CD4-positive, alpha-beta T cell (primary cell): ENCODE data around the gene NOS3. TPM values are rescaled to one million over a fixed set of nuclear protein-coding genes. Genes with fewer than 3 reads are reported as not detected.
A peak's percentile ranks its signal among the peaks of the same experiment; 100 is the strongest.

Experiments used
- ATAC-seq: fragments of 200-7000 bp; cut with Tn5 transposase; one replicate; pipeline ENCODE4 v1.10.0; 2022; ENCODE audit warnings: mild to moderate bottlenecking; ENCODE audit not compliant: poor library complexity
- CTCF ChIA-PET: fragments of 350-600 bp; sonication (Branson Sonifier 250); formaldehyde crosslinking; loops from one replicate; lab custom pipeline; 2021; ENCODE audit warnings: antibody characterized with exemption, inconsistent platforms; lab: Charles Lee
- POLR2A ChIA-PET: fragments of 350-600 bp; sonication (Branson Sonifier 250); formaldehyde crosslinking; loops from one replicate; lab custom pipeline; 2021; ENCODE audit warnings: antibody characterized with exemption, inconsistent platforms; lab: Charles Lee
- DNase-seq, 14 experiments: peaks; one replicate each; pipeline ENCODE4 v3.0.0-alpha.2; 2013 to 2020; ENCODE audit warnings: mixed read lengths in 2 of 14
- H3K27ac ChIP-seq, 2 donors: one replicate each; pipeline versions ENCODE4 v1.5.1 to v1.7.0; 2013; ENCODE audit warnings: low read length in 2 of 2, low read depth in 1 of 2, mild to moderate bottlenecking in 1 of 2
- H3K27me3 ChIP-seq, 2 experiments: 1 replicate in 1 of 2; 2 replicates in 1 of 2; pipeline versions ENCODE4 v1.6.1 to v1.7.0; 2013; ENCODE audit warnings: low read length in 2 of 2, control low read depth in 1 of 2, mild to moderate bottlenecking in 1 of 2, moderate library complexity in 1 of 2; ENCODE audit not compliant: insufficient read depth in 2 of 2, control insufficient read depth in 1 of 2
- H3K36me3 ChIP-seq: one replicate; pipeline ENCODE4 v1.6.1; 2013; ENCODE audit warnings: low read length, control low read depth; ENCODE audit not compliant: insufficient read depth
- H3K4me1 ChIP-seq: one replicate; pipeline ENCODE4 v1.6.1; 2013; ENCODE audit warnings: low read length, control low read depth; ENCODE audit not compliant: insufficient read depth
- H3K4me3 ChIP-seq: one replicate; pipeline ENCODE4 v1.5.1; 2013; ENCODE audit warnings: mild to moderate bottlenecking, low read length, moderate library complexity
- H3K9me3 ChIP-seq, 2 experiments: 1 replicate in 1 of 2; 2 replicates in 1 of 2; pipeline versions ENCODE4 v1.6.1 to v1.7.0; 2013; ENCODE audit warnings: low read length in 2 of 2, mild to moderate bottlenecking in 2 of 2, control low read depth in 1 of 2, moderate library complexity in 1 of 2; ENCODE audit not compliant: control insufficient read depth in 1 of 2, insufficient read depth in 1 of 2
- H3K27ac Mint-ChIP-seq: one replicate; pipeline ENCODE4 v1.8.0; 2020; ENCODE audit warnings: mixed read lengths
- H3K27me3 Mint-ChIP-seq: one replicate; pipeline ENCODE4 v1.8.0; 2021; ENCODE audit warnings: mixed read lengths
- H3K36me3 Mint-ChIP-seq: one replicate; pipeline ENCODE4 v1.8.0; 2021; ENCODE audit warnings: low read depth, mixed read lengths
- H3K4me1 Mint-ChIP-seq: one replicate; pipeline ENCODE4 v1.8.0; 2021; ENCODE audit warnings: low read depth, mixed read lengths
- H3K4me3 Mint-ChIP-seq: one replicate; pipeline ENCODE4 v1.8.0; 2020; ENCODE audit warnings: mild to moderate bottlenecking, mixed read lengths
- H3K9me3 Mint-ChIP-seq: one replicate; pipeline ENCODE4 v1.8.0; 2020; ENCODE audit warnings: mixed read lengths
- intact Hi-C, 2 experiments: fragments of 100-400 bp; cut with DNase I in 1 of 2; cut with micrococcal nuclease in 1 of 2; formaldehyde crosslinking; loops; one replicate each; pipeline versions ENCODE4 v1.15.1 to v1.9.0; 2023 to 2025; cut with DNase I, micrococcal nuclease
- total RNA-seq, 174 experiments: library from RNA in 2 of 174; stranded (reverse) in 2 of 174; gene quantifications; one replicate each; pipeline ENCODE4 v1.2.3 and lab custom pipeline; 2021 to 2026
- TF ChIP-seq, protein P1 (sequence below): fragments of 200-600 bp; IDR thresholded peaks from one replicate; pipeline ENCODE4 v1.8.0; 2022; ENCODE audit warnings: antibody characterized with exemption, mild to moderate bottlenecking

NOS3 gene
- total RNA-seq, 2 experiments from 2014 or later, result 3.9 to 7.1 TPM

DNA sequence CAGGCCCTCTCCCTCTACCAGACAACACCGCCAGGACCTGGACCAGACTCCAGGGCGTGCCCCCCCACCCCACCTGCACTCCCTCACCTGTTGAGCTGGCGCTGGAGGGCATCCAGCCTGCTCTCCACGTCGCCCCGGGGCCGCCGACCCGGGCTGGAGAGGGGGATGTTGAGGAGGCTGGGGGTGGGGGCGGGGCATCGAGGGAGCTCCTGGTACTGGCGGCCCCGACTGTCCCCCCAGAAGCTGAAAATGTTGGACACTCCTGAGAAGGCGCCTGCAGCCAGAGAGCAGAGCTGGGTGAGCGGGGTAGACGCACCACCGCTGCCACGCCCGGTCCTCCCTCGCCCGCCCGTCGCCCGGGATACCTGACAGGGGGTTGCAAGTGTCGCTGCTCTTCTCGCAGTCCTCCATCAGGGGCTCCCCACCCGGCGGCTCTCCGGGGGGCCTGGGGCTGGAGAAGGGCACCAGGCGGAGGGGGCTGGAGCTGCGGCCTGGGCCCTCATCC is 43.5 kb upstream of the NOS3 start:
- Histone ChIP-seq H3K27ac (no peak overlapping the region), H3K4me1 (peaks cover 11% of the 10 kb centered on the region), H3K36me3 (no peaks in the 10 kb centered on the region), H3K9me3 (no peaks in the 10 kb centered on the region), H3K4me3 (no peak overlapping the region), H3K27me3 (peaks cover 0 to 3% of the 10 kb centered on the region in 2 experiments)
- ChIA-PET POLR2A (no interaction called here), CTCF (no interaction called here)
- Mint-ChIP-seq H3K4me1 (peaks cover 13% of the 10 kb centered on the region), H3K4me3 (no peak overlapping the region), H3K27ac (no peak overlapping the region), H3K36me3 (peaks cover 4% of the 10 kb centered on the region), H3K27me3 (peaks cover 8% of the 10 kb centered on the region), H3K9me3 (no peaks in the 10 kb centered on the region)
- intact Hi-C loops, result no loop called here
- DNase-seq (peak in 2 of 14 experiments; percentile 2 to 12), ATAC-seq (no peak)
- TF ChIP-seq, protein P1, sequence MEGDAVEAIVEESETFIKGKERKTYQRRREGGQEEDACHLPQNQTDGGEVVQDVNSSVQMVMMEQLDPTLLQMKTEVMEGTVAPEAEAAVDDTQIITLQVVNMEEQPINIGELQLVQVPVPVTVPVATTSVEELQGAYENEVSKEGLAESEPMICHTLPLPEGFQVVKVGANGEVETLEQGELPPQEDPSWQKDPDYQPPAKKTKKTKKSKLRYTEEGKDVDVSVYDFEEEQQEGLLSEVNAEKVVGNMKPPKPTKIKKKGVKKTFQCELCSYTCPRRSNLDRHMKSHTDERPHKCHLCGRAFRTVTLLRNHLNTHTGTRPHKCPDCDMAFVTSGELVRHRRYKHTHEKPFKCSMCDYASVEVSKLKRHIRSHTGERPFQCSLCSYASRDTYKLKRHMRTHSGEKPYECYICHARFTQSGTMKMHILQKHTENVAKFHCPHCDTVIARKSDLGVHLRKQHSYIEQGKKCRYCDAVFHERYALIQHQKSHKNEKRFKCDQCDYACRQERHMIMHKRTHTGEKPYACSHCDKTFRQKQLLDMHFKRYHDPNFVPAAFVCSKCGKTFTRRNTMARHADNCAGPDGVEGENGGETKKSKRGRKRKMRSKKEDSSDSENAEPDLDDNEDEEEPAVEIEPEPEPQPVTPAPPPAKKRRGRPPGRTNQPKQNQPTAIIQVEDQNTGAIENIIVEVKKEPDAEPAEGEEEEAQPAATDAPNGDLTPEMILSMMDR, result no peak

DNA sequence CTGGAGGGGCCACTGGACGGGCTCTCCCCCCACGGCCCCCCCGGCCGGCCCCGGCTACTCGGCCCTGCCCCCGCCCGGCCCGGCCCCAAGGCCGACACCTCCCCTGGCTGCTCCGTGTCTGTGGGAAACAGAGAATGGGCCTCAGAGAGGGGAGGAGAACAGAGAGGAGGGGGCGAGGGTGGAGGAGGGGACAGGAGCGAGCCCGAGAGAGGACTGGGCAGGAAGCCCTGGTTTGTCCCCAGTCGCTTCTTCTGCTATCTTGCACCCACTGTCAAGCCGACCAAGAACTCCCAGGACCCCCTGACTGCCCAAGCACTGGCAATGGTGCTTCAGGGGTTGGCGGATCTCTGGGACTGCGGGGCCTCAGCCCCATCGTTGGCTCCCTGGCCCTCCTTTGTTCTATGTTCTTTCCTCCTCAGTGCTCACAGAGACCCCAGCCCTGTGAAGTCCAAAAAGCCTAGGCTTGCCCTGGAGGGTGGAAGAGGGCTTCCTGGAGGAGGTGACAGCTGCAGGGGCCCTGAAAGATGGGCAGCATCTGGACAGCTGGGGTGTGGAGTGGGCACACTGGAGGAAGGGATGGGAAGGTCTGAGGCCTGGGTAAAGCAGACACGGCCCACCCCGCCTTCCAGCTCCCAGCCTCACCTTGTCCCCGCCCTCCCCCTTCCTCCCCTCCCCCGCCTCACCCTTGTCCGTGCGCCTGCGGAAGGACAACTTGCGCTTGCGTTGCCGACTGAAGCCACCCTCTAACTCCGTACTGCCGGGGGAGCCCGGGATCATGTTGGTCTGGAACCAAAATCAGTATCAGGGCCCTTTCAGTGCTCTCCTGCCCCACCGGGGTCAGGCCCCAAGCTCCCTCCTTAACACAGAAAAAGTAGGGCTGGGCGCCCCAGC is 42.8 kb upstream of the NOS3 start:
- Histone ChIP-seq H3K4me1 (peaks cover 4% of the 10 kb centered on the region), H3K9me3 (no peaks in the 10 kb centered on the region), H3K27ac (no peak overlapping the region), H3K27me3 (peaks cover 0 to 3% of the 10 kb centered on the region in 2 experiments), H3K4me3 (no peak overlapping the region), H3K36me3 (no peaks in the 10 kb centered on the region)
- Mint-ChIP-seq H3K4me1 (peaks cover 6% of the 10 kb centered on the region), H3K36me3 (peaks cover 4% of the 10 kb centered on the region), H3K9me3 (no peaks in the 10 kb centered on the region), H3K27me3 (peaks cover 8% of the 10 kb centered on the region), H3K4me3 (no peak overlapping the region), H3K27ac (no peak overlapping the region)
- CTCF ChIA-PET, result no interaction called here
- TF ChIP-seq, protein P1, result no peak
- POLR2A ChIA-PET, result interaction anchor here (1.0 kb wide), 1 partner anchor 71 kb away, joined by 3 read pairs; no protein-coding TSS in a partner anchor
- no peak for ATAC-seq
- peak in 3 of 14 experiments; percentile 2 to 30 (median 6) for DNase-seq
- intact Hi-C loops, result no loop called here

DNA sequence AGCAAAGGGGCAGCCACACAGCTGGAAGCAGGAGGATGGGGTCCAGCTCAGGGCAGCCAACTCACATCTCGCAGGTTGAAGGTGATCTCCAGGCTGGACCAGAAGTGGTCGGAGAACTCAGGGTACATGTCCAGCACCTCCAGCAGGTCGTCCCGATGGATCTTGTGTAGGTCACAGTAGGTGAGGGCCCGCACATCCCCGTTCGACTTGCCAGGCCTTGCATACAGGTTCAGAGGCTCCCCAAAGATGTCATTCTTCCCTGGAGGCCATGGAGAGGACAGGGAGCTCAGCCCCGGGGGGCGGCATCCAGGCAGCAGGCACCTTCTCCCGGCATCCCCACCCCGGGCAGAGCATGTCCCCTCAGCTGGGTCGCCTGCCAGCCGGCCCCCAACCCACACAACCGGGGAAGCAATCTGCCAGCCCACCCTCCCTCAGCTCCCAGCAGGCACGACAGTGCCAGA is 42.0 kb upstream of the NOS3 start:
- no peaks in the 10 kb centered on the region for H3K4me1 ChIP-seq
- peaks cover 0 to 3% of the 10 kb centered on the region in 2 experiments for H3K27me3 ChIP-seq
- no peaks in the 10 kb centered on the region for H3K36me3 ChIP-seq
- no peaks in the 10 kb centered on the region for H3K9me3 ChIP-seq
- Mint-ChIP-seq H3K4me1 (no peaks in the 10 kb centered on the region), H3K27me3 (peaks cover 8% of the 10 kb centered on the region), H3K4me3 (no peak overlapping the region), H3K9me3 (no peaks in the 10 kb centered on the region), H3K27ac (no peak overlapping the region), H3K36me3 (peaks cover 4% of the 10 kb centered on the region)
- ChIA-PET POLR2A (interaction anchor here (1.0 kb wide), 1 partner anchor 70 kb away, joined by 3 read pairs; no protein-coding TSS in a partner anchor), CTCF (no interaction called here)
- TF ChIP-seq, protein P1, result no peak
- intact Hi-C loops, result no loop called here
- ATAC-seq, result no peak
- peak in 3 of 14 experiments; percentile 1 to 28 (median 8) for DNase-seq
- no peak overlapping the region for H3K27ac ChIP-seq
- no peak overlapping the region for H3K4me3 ChIP-seq
